HCT116 (cell line): ENCODE data around the gene TLR5. TPM values are rescaled to one million over a fixed set of nuclear protein-coding genes. Genes with fewer than 3 reads are reported as not detected.

Source experiments
- ATAC-seq: fragments of 200-7000 bp; cut with Tn5 transposase; 2 replicates; pipeline ENCODE4 v1.9.1; 2020; ENCODE audit warnings: mild to moderate bottlenecking, moderate library complexity
- BruUV-seq: library from RNA; stranded (reverse); fragments of 400-500 nt; replicated peaks from 2 replicates; lab custom pipeline; 2021; lab: Mats Ljungman, UMichigan
- CTCF ChIA-PET: fragments of 300-600 bp; sonication (Branson Sonifier 250); formaldehyde crosslinking; loops from one replicate; lab custom pipeline; 2021; ENCODE audit warnings: antibody characterized with exemption; lab: Charles Lee
- POLR2A ChIA-PET: fragments of 300-600, 350-600 bp; sonication (Branson Sonifier 250); formaldehyde crosslinking; loops from one replicate; lab custom pipeline; 2021; ENCODE audit warnings: antibody characterized with exemption; lab: Charles Lee
- RAD21 ChIA-PET, 2 experiments: fragments of 300-600 bp; sonication (Branson Sonifier 250); formaldehyde crosslinking; loops; one replicate each; lab custom pipeline; 2023; ENCODE audit warnings: low total read pairs in 2 of 2; ENCODE audit not compliant: uncharacterized antibody in 2 of 2, unreplicated experiment in 2 of 2, low non-redundant PET in 1 of 2; lab: Charles Lee
- DNase-seq: peaks from one replicate; pipeline ENCODE4 v3.0.0-alpha.2; 2010; ENCODE audit warnings: low read depth, low spot score
- H2AFZ ChIP-seq: fragments of 200-600 bp; shearing (Covaris generic), sonication (generic); 2 replicates; pipeline ENCODE4 v1.6.1; 2017; ENCODE audit warnings: low read depth, mixed run types, mixed read lengths, antibody characterized with exemption, low read length; ENCODE audit not compliant: poor library complexity, severe bottlenecking
- H3K27ac ChIP-seq: 2 replicates; pipeline ENCODE4 v1.5.1; 2012; ENCODE audit warnings: low read depth, low read length
- H3K27me3 ChIP-seq: fragments of 200-600 bp; sonication (generic); 2 replicates; pipeline ENCODE4 v1.6.1; 2016; ENCODE audit warnings: mixed run types, low read length, mixed read lengths; ENCODE audit not compliant: insufficient read depth
- H3K36me3 ChIP-seq, 2 experiments: fragments of 200-500 bp in 1 of 2; fragments of 200-600 bp in 1 of 2; sonication (Bioruptor generic) in 1 of 2; sonication (generic) in 1 of 2; 2 replicates each; pipeline versions ENCODE4 v1.5.1 to v1.6.1; 2014 to 2016; ENCODE audit warnings: low read length in 2 of 2, inconsistent platforms in 1 of 2, mixed read lengths in 1 of 2, mixed run types in 1 of 2; ENCODE audit not compliant: insufficient read depth in 2 of 2, control insufficient read depth in 1 of 2
- H3K4me1 ChIP-seq, 2 experiments: fragments of 200-600 bp in 1 of 2; sonication (generic) in 1 of 2; 2 replicates each; pipeline versions ENCODE4 v1.5.1 to v1.6.1; 2012 to 2017; ENCODE audit warnings: low read length in 2 of 2, inconsistent platforms in 1 of 2, mild to moderate bottlenecking in 1 of 2, mixed read lengths in 1 of 2, mixed run types in 1 of 2, moderate library complexity in 1 of 2; ENCODE audit not compliant: insufficient read depth in 2 of 2, control insufficient read depth in 1 of 2
- H3K4me2 ChIP-seq: fragments of 200-600 bp; sonication (generic); 2 replicates; pipeline ENCODE4 v1.6.1; 2017; ENCODE audit warnings: mixed run types, low read length, mixed read lengths
- H3K4me3 ChIP-seq, 2 experiments: fragments of 200-600 bp in 1 of 2; sonication (generic) in 1 of 2; replicated peaks in 1 of 2; 2 replicates each; pipeline ENCODE4 v1.5.1; 2011 to 2016; ENCODE audit warnings: low read length in 2 of 2, control low read depth in 1 of 2, low read depth in 1 of 2, mild to moderate bottlenecking in 1 of 2, mixed read lengths in 1 of 2, mixed run types in 1 of 2
- H3K79me2 ChIP-seq: fragments of 200-600 bp; sonication (generic); 2 replicates; pipeline ENCODE4 v1.6.1; 2017; ENCODE audit warnings: mild to moderate bottlenecking, mixed run types, low read length, moderate library complexity, mixed read lengths; ENCODE audit not compliant: insufficient read depth
- H3K9ac ChIP-seq: fragments of 200-600 bp; sonication (generic); 2 replicates; pipeline ENCODE4 v1.6.1; 2016; ENCODE audit warnings: low read length, mixed read lengths
- H3K9me2 ChIP-seq: fragments of 200-600 bp; sonication (generic), shearing (Covaris generic); 2 replicates; pipeline ENCODE4 v1.6.1; 2017; ENCODE audit warnings: mixed run types, mild to moderate bottlenecking, moderate library complexity; ENCODE audit not compliant: insufficient read depth
- H3K9me3 ChIP-seq, 2 experiments: fragments of 200-500 bp in 1 of 2; fragments of 200-600 bp in 1 of 2; sonication (Bioruptor generic) in 1 of 2; sonication (generic) in 1 of 2; 2 replicates each; pipeline ENCODE4 v1.6.1; 2014 to 2017; ENCODE audit warnings: low read length in 2 of 2, mixed read lengths in 2 of 2, inconsistent platforms in 1 of 2, low read depth in 1 of 2, mild to moderate bottlenecking in 1 of 2, mixed run types in 1 of 2, moderate library complexity in 1 of 2; ENCODE audit not compliant: control insufficient read depth in 1 of 2, insufficient read depth in 1 of 2
- H4K20me1 ChIP-seq: fragments of 200-600 bp; sonication (generic), shearing (Covaris generic); 2 replicates; pipeline ENCODE4 v1.6.1; 2017; ENCODE audit warnings: mixed run types, mild to moderate bottlenecking, moderate library complexity; ENCODE audit not compliant: insufficient read depth
- CBX3 ChIP-seq: IDR thresholded peaks from 2 replicates; pipeline ENCODE4 v1.6.1; 2012; ENCODE audit warnings: low read depth
- CTCF ChIP-seq, 3 experiments: fragments of 200-600 bp in 1 of 3; sonication (generic) in 1 of 3; IDR thresholded peaks in 2 of 3; conservative IDR thresholded peaks in 1 of 3; 2 replicates each; pipeline ENCODE4 v1.5.1; 2012 to 2017; ENCODE audit warnings: low read depth in 2 of 3, low read length in 2 of 3, antibody characterized with exemption in 1 of 3, borderline replicate concordance in 1 of 3, control low read depth in 1 of 3, mild to moderate bottlenecking in 1 of 3, mixed read lengths in 1 of 3, mixed run types in 1 of 3, moderate library complexity in 1 of 3; ENCODE audit not compliant: insufficient read depth in 1 of 3
- ELF1 ChIP-seq: IDR thresholded peaks from 2 replicates; pipeline ENCODE4 v1.6.1; 2012; ENCODE audit warnings: low read depth, borderline replicate concordance
- POLR2A ChIP-seq: IDR thresholded peaks from 2 replicates; pipeline ENCODE4 v1.7.0; 2011; ENCODE audit warnings: borderline replicate concordance; ENCODE audit not compliant: insufficient read depth, insufficient read length; ENCODE audit errors: extremely low read depth
- RAD21 ChIP-seq: IDR thresholded peaks from 2 replicates; pipeline ENCODE4 v1.6.1; 2012; ENCODE audit warnings: low read depth, mild to moderate bottlenecking
- SIN3A ChIP-seq: IDR thresholded peaks from 2 replicates; pipeline ENCODE4 v1.6.1; 2012; ENCODE audit warnings: low read depth
- TCF7L2 ChIP-seq: IDR thresholded peaks from 2 replicates; pipeline ENCODE4 v1.7.0; 2011; ENCODE audit warnings: borderline replicate concordance, inconsistent platforms; ENCODE audit not compliant: insufficient read depth, insufficient read length; ENCODE audit errors: extremely low read depth
- YY1 ChIP-seq: IDR thresholded peaks from 2 replicates; pipeline ENCODE4 v1.6.1; 2011; ENCODE audit warnings: low read length, low read depth, moderate library complexity, mild to moderate bottlenecking; ENCODE audit not compliant: insufficient replicate concordance; ENCODE audit errors: extremely low read depth
- ZFX ChIP-seq: fragments of 450-650 bp; IDR thresholded peaks from 2 replicates; pipeline ENCODE4 v1.6.1; 2017
- intact Hi-C: fragments of 100-400 bp; cut with micrococcal nuclease; formaldehyde crosslinking; loops from 2 replicates; pipeline ENCODE4 v1.10.0; 2022
- total RNA-seq: library from RNA; stranded (reverse); gene quantifications from one replicate; pipeline ENCODE4 v1.2.1, GENCODE V29; 2021; ENCODE audit not compliant: unreplicated experiment

The TLR5 gene
- total RNA-seq, 1 experiment from 2014 or later: 1.2 TPM

- Histone ChIP-seq H3K27ac (no peak overlapping the region), H3K4me3 (no peak overlapping the region), H2AFZ (no peak overlapping the region), H3K4me2 (no peak overlapping the region), H3K9ac (no peak overlapping the region), H3K36me3 (no peaks in the 10 kb centered on the region), H3K79me2 (no peaks in the 10 kb centered on the region), H3K9me3 (no peaks in the 10 kb centered on the region), H4K20me1 (no peaks in the 10 kb centered on the region), H3K9me2 (no peaks in the 10 kb centered on the region), H3K27me3 (no peaks in the 10 kb centered on the region), H3K4me1 (peaks cover 10 to 22% of the 10 kb centered on the region in 2 experiments)
- ATAC-seq (no peak), DNase-seq (no peak)
- POLR2A ChIA-PET: no interaction called here
- no TSS peak for BruUV-seq
- intact Hi-C loops: no loop called here
- no peak for TF ChIP-seq RAD21
- no peak for TF ChIP-seq ZFX
- TF ChIP-seq SIN3A: no peak
- TF ChIP-seq ELF1: no peak
- no peak for TF ChIP-seq CBX3
- no peak for TF ChIP-seq TCF7L2
- no peak for TF ChIP-seq CTCF (IDR thresholded peaks at IDR 0.05 in 2 of 3, conservative IDR thresholded peaks at IDR 0.05 in 1 of 3; ENCODE audit: borderline replicate concordance in 1 of 3, insufficient read depth in 1 of 3, low read depth in 2 of 3, low read length in 2 of 3)
- no peak for TF ChIP-seq POLR2A
- no peak for TF ChIP-seq YY1
- CTCF ChIA-PET: interaction anchor here (3.4 kb wide), 1 partner anchor 11 kb away, joined by 98 read pairs; no protein-coding TSS in a partner anchor
- RAD21 ChIA-PET: no interaction called here
Observed at GRCh38 chr1:223135176-223135942, 7.7 kb downstream of the TLR5 start.
